Immature natural killer cell (primary cell): Measurements from ENCODE around the gene TMA16. TPM values are rescaled to one million over a fixed set of nuclear protein-coding genes. Genes with fewer than 3 reads are reported as not detected.

Experiments
- DNase-seq, 3 donors: peaks; one replicate each; pipeline ENCODE4 v3.0.0; 2022; ENCODE audit warnings: mixed read lengths in 1 of 3
- H3K27ac Mint-ChIP-seq, 6 donors: one replicate each; pipeline ENCODE4 v1.8.0; 2020; ENCODE audit warnings: mixed read lengths in 6 of 6, mild to moderate bottlenecking in 5 of 6, inconsistent platforms in 4 of 6, moderate library complexity in 3 of 6
- H3K27me3 Mint-ChIP-seq, 3 donors: one replicate each; pipeline ENCODE4 v1.8.0; 2020 to 2021; ENCODE audit warnings: low read depth in 3 of 3, mild to moderate bottlenecking in 3 of 3, mixed read lengths in 3 of 3, moderate library complexity in 3 of 3, inconsistent platforms in 1 of 3
- H3K36me3 Mint-ChIP-seq, 3 donors: one replicate each; pipeline ENCODE4 v1.8.0; 2020; ENCODE audit warnings: mixed read lengths in 3 of 3, inconsistent platforms in 2 of 3, mild to moderate bottlenecking in 2 of 3
- H3K4me1 Mint-ChIP-seq, 2 donors: one replicate each; pipeline ENCODE4 v1.8.0; 2020; ENCODE audit warnings: inconsistent platforms in 2 of 2, mild to moderate bottlenecking in 2 of 2, mixed read lengths in 2 of 2, moderate library complexity in 1 of 2
- H3K4me3 Mint-ChIP-seq, 5 donors: one replicate each; pipeline ENCODE4 v1.8.0; 2020; ENCODE audit warnings: mild to moderate bottlenecking in 5 of 5, mixed read lengths in 5 of 5, inconsistent platforms in 3 of 5, moderate library complexity in 3 of 5
- H3K9me3 Mint-ChIP-seq, 6 donors: one replicate each; pipeline ENCODE4 v1.8.0; 2020; ENCODE audit warnings: mild to moderate bottlenecking in 6 of 6, mixed read lengths in 6 of 6, inconsistent platforms in 4 of 6, moderate library complexity in 3 of 6
- polyA plus RNA-seq, 3 donors: library from polyadenylated mRNA; unstranded; fragments of 300-500 nt; fragmentation: Illumina TruSeq; gene quantifications; one replicate each; pipeline ENCODE4 v1.2.3, GENCODE V29; 2021

The TMA16 gene
- polyA plus RNA-seq, 3 donors from 2014 or later: 8.7 to 12.8 (median 10.8) TPM

GRCh38 chr4:163485589-163485988 is 8.9 kb upstream of the TMA16 start:
- peaks cover 0 to 6% (median 0%) of the 10 kb centered on the region in 3 donors for H3K27me3 Mint-ChIP-seq
- no peaks in the 10 kb centered on the region for H3K9me3 Mint-ChIP-seq

DNA sequence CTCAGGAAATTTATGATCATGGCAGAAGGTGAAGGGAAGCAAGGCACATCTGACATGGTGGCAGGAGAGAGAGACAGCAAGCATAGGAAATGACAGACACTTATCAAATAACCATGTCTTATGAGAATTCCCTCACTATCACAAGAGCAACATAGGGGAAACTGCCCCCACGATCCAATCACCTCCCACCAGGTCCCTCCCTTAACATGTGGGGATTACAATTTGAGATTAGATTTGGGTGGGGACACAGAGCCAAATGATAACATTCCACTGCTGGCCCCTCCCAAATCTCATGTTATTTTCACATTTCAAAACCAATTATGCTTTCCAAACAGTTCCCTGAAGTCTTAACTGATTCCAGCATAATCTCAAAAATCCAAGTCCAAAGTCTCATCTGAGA is 8.2 kb upstream of the TMA16 start:
- no peaks in the 10 kb centered on the region for H3K36me3 Mint-ChIP-seq

More at GRCh38 chr4:163485589-163485988, 8.9 kb upstream of the TMA16 start:
- no peaks in the 10 kb centered on the region for H3K4me1 Mint-ChIP-seq
- H3K4me3 Mint-ChIP-seq: no peak overlapping the region
- no peak for DNase-seq
- no peaks in the 10 kb centered on the region for H3K36me3 Mint-ChIP-seq
- H3K27ac Mint-ChIP-seq: no peak overlapping the region

DNA sequence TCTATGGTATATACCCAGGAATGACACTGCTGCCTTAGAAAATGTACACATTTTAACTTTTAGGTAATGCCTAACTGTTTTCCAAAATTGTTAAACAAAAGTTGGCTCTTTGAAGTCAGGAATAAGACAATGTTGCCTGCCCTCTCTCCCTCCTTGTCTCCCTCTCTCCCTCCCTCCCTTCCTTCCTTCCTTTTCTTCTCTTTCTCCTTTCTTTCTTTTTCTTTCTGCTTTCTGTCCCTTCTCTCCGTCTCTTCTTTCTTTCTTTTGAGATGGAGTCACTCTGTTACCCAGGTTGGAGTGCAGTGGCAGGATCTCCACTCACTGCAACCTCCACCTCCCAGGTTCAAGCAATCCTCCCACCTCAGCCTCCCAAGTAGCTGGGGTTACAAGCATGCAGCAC is 4.6 kb upstream of the TMA16 start:
- peaks cover 15% of the 10 kb centered on the region in 2 donors for H3K4me1 Mint-ChIP-seq
- DNase-seq: no peak
- H3K27me3 Mint-ChIP-seq: peaks cover 0 to 13% (median 3%) of the 10 kb centered on the region in 3 donors
- H3K27ac Mint-ChIP-seq: no peak overlapping the region
- no peak overlapping the region for H3K4me3 Mint-ChIP-seq
- H3K9me3 Mint-ChIP-seq: no peaks in the 10 kb centered on the region
- no peaks in the 10 kb centered on the region for H3K36me3 Mint-ChIP-seq

More for the DNA sequence above, 8.2 kb upstream of the TMA16 start:
- no peak overlapping the region for H3K4me3 Mint-ChIP-seq
- DNase-seq: no peak
- no peak overlapping the region for H3K27ac Mint-ChIP-seq
- peaks cover 0 to 6% (median 0%) of the 10 kb centered on the region in 3 donors for H3K27me3 Mint-ChIP-seq
- no peaks in the 10 kb centered on the region for H3K9me3 Mint-ChIP-seq
- no peaks in the 10 kb centered on the region for H3K4me1 Mint-ChIP-seq

DNA sequence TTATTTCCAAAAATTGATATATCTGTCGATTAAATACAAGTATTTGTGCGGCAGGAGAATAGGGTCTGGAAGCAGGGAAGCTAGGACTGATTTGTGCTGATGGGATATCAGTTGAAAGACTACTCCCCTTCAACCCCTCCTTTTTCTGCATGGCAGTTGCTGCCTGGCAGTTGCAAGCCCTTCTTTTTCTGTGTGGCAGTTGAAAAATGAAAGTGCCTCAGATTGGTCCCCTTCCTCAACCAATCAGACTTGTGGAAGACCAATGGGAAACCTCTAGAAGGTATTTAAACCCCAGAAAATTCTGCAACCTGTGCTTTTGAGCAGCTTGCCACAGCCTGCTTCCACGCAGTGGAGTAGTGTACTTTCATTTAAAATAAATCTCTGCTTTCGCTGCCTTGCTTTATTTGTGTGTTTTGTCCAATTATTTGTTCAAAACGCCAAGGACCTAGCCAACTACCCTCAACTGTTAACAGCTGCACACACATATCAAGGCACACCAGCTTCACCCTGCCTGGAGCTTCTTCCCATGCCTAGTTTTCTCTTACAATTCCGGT is 1.5 kb upstream of the TMA16 start:
- no peak for DNase-seq
- Mint-ChIP-seq H3K27ac (peak overlapping the region in 4 of 6 donors; percentile 17 to 61 (median 35)), H3K9me3 (no peaks in the 10 kb centered on the region), H3K27me3 (peaks cover 0 to 13% (median 3%) of the 10 kb centered on the region in 3 donors), H3K36me3 (no peaks in the 10 kb centered on the region), H3K4me1 (peaks cover 36 to 44% of the 10 kb centered on the region in 2 donors), H3K4me3 (peak overlapping the region; percentile 94 to 99 (median 99))

DNA sequence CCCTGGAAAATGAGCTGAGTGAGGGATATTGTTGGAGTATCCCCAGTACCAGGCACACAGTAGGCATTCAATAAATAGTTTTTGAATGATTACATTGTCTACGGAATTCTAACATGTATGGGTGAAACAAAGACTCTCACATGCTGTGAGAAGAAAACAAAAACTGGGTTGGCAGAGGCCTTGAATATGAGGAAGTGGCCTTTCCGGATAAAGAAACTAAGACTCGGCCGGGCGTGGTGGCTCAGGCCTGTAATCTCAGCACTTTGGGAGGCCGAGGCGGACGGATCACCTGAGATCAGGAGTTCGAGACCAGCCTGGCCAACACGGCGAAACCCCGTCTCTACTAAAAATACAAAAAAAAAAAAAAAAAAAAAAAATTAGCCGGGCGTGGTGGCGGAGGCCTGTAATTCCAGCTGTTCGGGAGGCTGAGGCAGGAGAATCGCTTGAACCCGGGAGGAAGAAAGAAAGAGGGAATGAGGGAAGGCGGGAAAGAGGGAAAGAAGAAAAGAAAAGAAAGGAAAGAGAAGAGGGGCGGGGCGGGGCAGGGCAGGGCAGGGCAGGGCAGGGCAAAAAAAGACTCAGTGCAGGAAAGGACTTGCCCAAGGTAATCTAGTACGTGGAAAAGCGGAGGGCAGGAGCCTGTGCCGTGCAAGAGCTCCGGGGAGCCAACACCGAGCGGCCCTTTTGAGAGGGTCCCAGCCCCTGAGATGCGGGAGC is 689 bp upstream of the TMA16 start:
- peaks cover 0 to 11% (median 3%) of the 10 kb centered on the region in 3 donors for H3K27me3 Mint-ChIP-seq
- peaks cover 36 to 44% of the 10 kb centered on the region in 2 donors for H3K4me1 Mint-ChIP-seq
- peak in 1 of 3 donors; percentile 7 for DNase-seq
- H3K27ac Mint-ChIP-seq: peak overlapping the region; percentile 92 to 95 (median 93)
- H3K4me3 Mint-ChIP-seq: peak overlapping the region; percentile 94 to 99 (median 99)
- no peaks in the 10 kb centered on the region for H3K36me3 Mint-ChIP-seq
- no peaks in the 10 kb centered on the region for H3K9me3 Mint-ChIP-seq

DNA sequence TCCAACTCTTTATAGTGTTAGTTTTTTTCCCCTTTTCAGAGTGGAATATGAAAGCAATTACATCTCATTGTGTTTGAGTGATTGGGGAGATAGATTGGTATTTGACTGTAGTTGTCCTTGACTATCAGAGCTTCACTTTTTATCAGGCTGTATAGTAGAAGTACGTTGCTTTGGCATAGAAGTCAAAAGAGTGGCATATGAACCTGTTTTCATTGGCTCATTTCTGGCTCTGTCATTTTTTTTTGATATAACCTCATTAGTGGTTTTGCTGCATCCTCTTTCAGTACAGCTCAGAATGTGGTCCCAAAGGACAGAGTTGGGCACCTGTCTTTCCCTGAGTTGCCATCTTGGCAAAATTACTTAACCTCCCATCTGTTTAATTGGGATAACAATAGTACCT is 1.4 kb downstream of the TMA16 start:
- peak in 1 of 3 donors; percentile 14 for DNase-seq
- H3K27me3 Mint-ChIP-seq: peaks cover 0 to 9% (median 3%) of the 10 kb centered on the region in 3 donors
- H3K9me3 Mint-ChIP-seq: no peaks in the 10 kb centered on the region
- H3K4me3 Mint-ChIP-seq: peak overlapping the region; percentile 70 to 99 (median 77)
- peaks cover 42 to 50% of the 10 kb centered on the region in 2 donors for H3K4me1 Mint-ChIP-seq
- H3K27ac Mint-ChIP-seq: peak overlapping the region; percentile 57 to 93 (median 87)
- no peaks in the 10 kb centered on the region for H3K36me3 Mint-ChIP-seq

DNA sequence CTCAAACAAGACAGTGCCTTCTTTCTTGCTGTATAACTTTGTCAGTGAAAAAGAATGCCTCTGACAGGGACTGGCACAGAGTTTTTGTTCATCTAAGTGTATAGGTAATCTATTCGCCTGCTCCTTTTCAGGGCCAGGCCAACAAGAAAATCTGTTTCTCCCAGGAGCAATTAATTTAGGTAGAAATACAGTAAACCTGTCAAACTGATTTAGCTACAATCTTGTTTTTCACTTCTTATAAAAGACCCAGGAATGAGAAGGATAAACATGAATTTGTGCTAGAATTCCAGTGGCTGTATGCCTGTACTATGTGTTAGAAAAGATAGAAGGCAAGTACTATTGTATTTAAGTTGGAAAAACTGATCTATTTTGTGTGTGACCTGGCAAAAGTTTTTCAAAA is 6.1 kb downstream of the TMA16 start:
- Mint-ChIP-seq H3K27ac (peak overlapping the region; percentile 0 to 71 (median 50)), H3K27me3 (no peaks in the 10 kb centered on the region), H3K9me3 (no peaks in the 10 kb centered on the region), H3K4me3 (peak overlapping the region in 1 of 5 donors; percentile 1), H3K4me1 (peaks cover 36 to 45% of the 10 kb centered on the region in 2 donors), H3K36me3 (no peaks in the 10 kb centered on the region)
- no peak for DNase-seq

- DNase-seq: no peak
- H3K36me3 Mint-ChIP-seq: peaks cover 6 to 8% (median 6%) of the 10 kb centered on the region in 3 donors
- no peaks in the 10 kb centered on the region for H3K9me3 Mint-ChIP-seq
- H3K4me1 Mint-ChIP-seq: peaks cover 19 to 23% of the 10 kb centered on the region in 2 donors
- no peak overlapping the region for H3K4me3 Mint-ChIP-seq
- H3K27ac Mint-ChIP-seq: no peak overlapping the region
- H3K27me3 Mint-ChIP-seq: no peaks in the 10 kb centered on the region
Measured at GRCh38 chr4:163505374-163505773, 10.9 kb downstream of the TMA16 start.

DNA sequence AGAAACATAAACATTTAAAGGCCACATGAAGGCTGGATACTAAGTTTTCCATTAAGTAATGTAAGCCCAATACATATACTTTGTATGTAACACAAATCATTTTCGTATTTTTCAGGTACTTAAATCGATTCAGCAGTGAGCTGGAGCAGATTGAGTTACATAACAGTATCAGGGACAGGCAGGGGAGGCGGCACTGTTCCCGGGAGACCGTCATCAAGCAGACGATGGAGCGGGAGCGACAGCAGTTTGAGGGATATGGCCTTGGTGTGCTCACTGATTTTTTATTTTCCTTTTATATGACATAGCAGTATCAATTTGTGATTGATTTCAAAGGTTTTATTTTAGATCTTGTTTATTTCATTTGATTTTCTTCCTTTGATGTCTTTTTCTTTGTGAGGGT is 20.7 kb downstream of the TMA16 start:
- no peaks in the 10 kb centered on the region for H3K4me1 Mint-ChIP-seq
- no peak overlapping the region for H3K27ac Mint-ChIP-seq
- H3K9me3 Mint-ChIP-seq: no peaks in the 10 kb centered on the region
- DNase-seq: no peak
- H3K4me3 Mint-ChIP-seq: no peak overlapping the region
- H3K27me3 Mint-ChIP-seq: no peaks in the 10 kb centered on the region
- peaks cover 36 to 54% (median 45%) of the 10 kb centered on the region in 3 donors for H3K36me3 Mint-ChIP-seq

GRCh38 chr4:163523791-163524365 is 29.4 kb downstream of the TMA16 start:
- Mint-ChIP-seq H3K27ac (peak overlapping the region in 1 of 6 donors; percentile 41), H3K27me3 (peaks cover 0 to 2% (median 0%) of the 10 kb centered on the region in 3 donors), H3K9me3 (no peaks in the 10 kb centered on the region), H3K4me1 (no peaks in the 10 kb centered on the region), H3K36me3 (peaks cover 25 to 44% (median 34%) of the 10 kb centered on the region in 3 donors), H3K4me3 (no peak overlapping the region)
- DNase-seq: no peak

DNA sequence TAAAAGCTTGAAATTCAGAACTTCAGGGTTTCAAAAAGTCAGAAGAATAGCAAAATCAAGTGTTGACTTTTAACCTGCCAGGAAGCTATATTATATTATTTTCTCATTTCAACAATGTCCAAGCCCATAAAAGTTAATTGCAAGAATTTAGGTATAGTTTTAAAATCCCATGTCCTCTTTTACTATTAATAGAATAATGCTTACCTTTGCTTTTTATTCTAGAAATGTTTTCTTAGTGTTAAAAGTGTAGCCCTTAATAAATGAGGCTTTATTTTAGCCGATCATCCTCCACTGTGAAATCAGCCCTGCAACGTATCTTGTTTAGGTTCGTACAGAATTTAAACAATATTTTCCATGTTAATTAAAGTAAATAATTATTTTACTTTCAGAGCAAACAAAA is 31.5 kb downstream of the TMA16 start:
- H3K27me3 Mint-ChIP-seq: peaks cover 0 to 2% (median 0%) of the 10 kb centered on the region in 3 donors
- no peak overlapping the region for H3K27ac Mint-ChIP-seq
- no peaks in the 10 kb centered on the region for H3K4me1 Mint-ChIP-seq
- H3K36me3 Mint-ChIP-seq: peaks cover 24 to 33% (median 25%) of the 10 kb centered on the region in 3 donors
- H3K4me3 Mint-ChIP-seq: no peak overlapping the region
- DNase-seq: no peak
- no peaks in the 10 kb centered on the region for H3K9me3 Mint-ChIP-seq

DNA sequence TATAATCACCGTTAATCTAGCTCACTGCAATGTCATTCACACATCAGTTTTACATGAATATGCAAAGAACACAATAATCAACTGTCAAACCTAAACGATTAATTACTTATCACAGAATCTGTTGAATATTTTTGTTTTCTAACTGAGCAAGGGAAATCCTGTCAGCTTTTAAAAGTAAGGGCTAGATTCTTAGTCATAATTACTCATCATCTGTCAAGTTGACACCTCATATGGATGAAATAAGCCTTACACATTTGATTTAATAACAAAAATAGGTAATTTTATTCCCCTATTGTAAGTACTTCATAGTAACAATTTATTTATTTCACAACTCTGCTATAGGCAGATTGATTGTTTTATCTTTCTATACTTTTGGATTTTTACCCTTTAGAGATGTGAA is 32.7 kb downstream of the TMA16 start:
- H3K9me3 Mint-ChIP-seq: no peaks in the 10 kb centered on the region
- no peak overlapping the region for H3K27ac Mint-ChIP-seq
- H3K36me3 Mint-ChIP-seq: peaks cover 28 to 31% (median 31%) of the 10 kb centered on the region in 3 donors
- H3K27me3 Mint-ChIP-seq: peaks cover 0 to 2% (median 0%) of the 10 kb centered on the region in 3 donors
- no peaks in the 10 kb centered on the region for H3K4me1 Mint-ChIP-seq
- DNase-seq: no peak
- no peak overlapping the region for H3K4me3 Mint-ChIP-seq

DNA sequence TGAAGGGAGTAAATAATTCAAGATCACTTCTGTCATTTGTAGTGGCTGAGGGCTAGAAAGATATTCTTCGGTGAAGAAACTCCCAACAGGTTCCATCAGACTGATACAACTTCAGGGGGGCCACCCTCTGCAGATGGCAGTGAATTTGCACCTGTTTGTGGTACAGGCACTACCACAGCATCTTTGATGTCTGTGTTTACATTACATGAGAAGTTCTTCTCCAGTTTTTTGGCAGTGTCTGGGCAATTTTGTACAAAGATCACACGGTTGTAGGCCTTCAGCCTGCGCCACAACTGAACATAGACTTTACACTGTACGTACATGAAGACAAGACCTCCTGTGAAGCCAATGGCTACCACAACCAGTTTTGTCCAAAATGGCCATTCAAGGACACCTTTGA is 34.2 kb downstream of the TMA16 start:
- no peaks in the 10 kb centered on the region for H3K9me3 Mint-ChIP-seq
- no peak for DNase-seq
- H3K27me3 Mint-ChIP-seq: peaks cover 0 to 2% (median 0%) of the 10 kb centered on the region in 3 donors
- H3K27ac Mint-ChIP-seq: no peak overlapping the region
- H3K4me3 Mint-ChIP-seq: no peak overlapping the region
- peaks cover 26 to 30% (median 28%) of the 10 kb centered on the region in 3 donors for H3K36me3 Mint-ChIP-seq
- H3K4me1 Mint-ChIP-seq: no peaks in the 10 kb centered on the region

DNA sequence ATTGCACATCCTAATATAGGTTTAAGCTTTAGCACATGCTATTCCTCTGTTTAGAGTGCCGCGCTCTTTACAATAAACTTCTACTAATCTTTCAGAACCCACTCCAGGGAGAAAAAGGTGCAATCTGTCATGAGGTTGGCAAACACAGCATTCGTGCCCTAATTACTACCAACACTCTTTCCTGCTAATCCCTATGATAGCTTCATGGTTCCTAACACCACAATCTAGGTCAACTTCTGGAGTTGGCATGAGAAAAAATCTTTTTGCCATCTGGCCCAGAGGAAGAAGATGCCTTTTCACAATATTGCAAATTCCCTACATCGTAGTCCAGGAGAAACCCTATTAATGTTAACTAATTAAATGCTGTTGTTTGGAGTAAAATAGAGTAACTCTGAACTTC is 39.6 kb downstream of the TMA16 start:
- no peak overlapping the region for H3K27ac Mint-ChIP-seq
- no peaks in the 10 kb centered on the region for H3K9me3 Mint-ChIP-seq
- DNase-seq: no peak
- no peaks in the 10 kb centered on the region for H3K27me3 Mint-ChIP-seq
- peaks cover 11 to 16% (median 15%) of the 10 kb centered on the region in 3 donors for H3K36me3 Mint-ChIP-seq
- no peaks in the 10 kb centered on the region for H3K4me1 Mint-ChIP-seq
- no peak overlapping the region for H3K4me3 Mint-ChIP-seq
